ENCODE data around the gene NELFB. TPM values are rescaled to one million over a fixed set of nuclear protein-coding genes. Genes with fewer than 3 reads are reported as not detected.

The NELFB gene
- total RNA-seq, 3 donors from 2014 or later (not counting 1 experiment from before 2014, with no cell fraction given), result 42.9 to 53.8 (median 52.6) TPM

DNA sequence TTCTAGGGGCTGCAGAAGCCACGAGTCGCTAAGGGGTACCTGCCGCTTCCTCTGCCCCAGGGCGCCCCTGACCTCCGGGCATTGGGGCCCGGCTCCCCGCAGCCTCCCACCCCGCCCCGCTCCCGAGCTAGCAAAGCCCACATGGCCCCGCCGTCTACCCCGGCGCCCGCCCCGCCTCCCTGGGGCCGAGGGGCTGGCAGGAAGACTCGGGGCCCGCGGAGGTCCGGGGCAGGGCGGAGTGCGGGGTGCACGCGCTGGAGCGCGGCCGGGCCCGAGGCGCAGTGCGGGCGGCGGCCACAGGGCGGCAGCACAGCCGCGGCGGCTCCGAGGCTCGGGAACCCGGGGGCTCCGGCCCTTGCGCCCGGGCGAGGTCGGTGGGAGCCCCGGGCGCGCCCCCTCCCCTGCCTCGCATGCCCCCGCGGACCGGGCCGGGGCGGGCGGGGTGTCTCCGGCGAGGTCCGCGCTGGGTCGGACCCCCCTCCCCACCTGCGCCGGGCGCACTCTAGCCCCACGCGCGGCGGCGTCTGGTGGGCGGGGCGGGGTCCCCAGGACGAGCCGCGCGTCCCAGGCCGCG is 40.2 kb downstream of the NELFB start:
- peaks cover 9 to 17% of the 10 kb centered on the region in 2 donors for H3K27me3 Mint-ChIP-seq (ENCODE audit: low read depth in 2 of 2)
- DNase-seq (peak; percentile 72 to 75), ATAC-seq (peak; percentile 91 to 96 (median 94))
- no peak overlapping the region for H3K27ac Mint-ChIP-seq
- H3K4me3 ChIP-seq (ENCODE audit: low read length), result no peak overlapping the region
- no peaks in the 10 kb centered on the region for H3K9me3 ChIP-seq (ENCODE audit: control insufficient read depth, insufficient read depth, low read length)
- peaks cover 0 to 16% of the 10 kb centered on the region in 2 donors for H3K4me1 Mint-ChIP-seq
- H3K27ac ChIP-seq (ENCODE audit: low read length), result no peak overlapping the region
- H3K9me3 Mint-ChIP-seq, result no peaks in the 10 kb centered on the region
- WGBS (ENCODE audit: insufficient coverage), result under 1% methylated on average over 76 of the region's 76 CpGs
- peak overlapping the region; percentile 17 for H3K4me3 Mint-ChIP-seq
- TF ChIP-seq, protein P1, sequence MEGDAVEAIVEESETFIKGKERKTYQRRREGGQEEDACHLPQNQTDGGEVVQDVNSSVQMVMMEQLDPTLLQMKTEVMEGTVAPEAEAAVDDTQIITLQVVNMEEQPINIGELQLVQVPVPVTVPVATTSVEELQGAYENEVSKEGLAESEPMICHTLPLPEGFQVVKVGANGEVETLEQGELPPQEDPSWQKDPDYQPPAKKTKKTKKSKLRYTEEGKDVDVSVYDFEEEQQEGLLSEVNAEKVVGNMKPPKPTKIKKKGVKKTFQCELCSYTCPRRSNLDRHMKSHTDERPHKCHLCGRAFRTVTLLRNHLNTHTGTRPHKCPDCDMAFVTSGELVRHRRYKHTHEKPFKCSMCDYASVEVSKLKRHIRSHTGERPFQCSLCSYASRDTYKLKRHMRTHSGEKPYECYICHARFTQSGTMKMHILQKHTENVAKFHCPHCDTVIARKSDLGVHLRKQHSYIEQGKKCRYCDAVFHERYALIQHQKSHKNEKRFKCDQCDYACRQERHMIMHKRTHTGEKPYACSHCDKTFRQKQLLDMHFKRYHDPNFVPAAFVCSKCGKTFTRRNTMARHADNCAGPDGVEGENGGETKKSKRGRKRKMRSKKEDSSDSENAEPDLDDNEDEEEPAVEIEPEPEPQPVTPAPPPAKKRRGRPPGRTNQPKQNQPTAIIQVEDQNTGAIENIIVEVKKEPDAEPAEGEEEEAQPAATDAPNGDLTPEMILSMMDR (IDR thresholded peaks at IDR 0.05), result peak; percentile 64
- no peaks in the 10 kb centered on the region for H3K36me3 Mint-ChIP-seq
- intact Hi-C loops (cut with micrococcal nuclease), result loop anchor here (2.0 to 10.0 kb wide), 2 partner anchors 111 to 229 kb away; no protein-coding TSS in a partner anchor
- peaks cover 38% of the 10 kb centered on the region for H3K27me3 ChIP-seq (ENCODE audit: control insufficient read depth, insufficient read depth, low read length)
- no peaks in the 10 kb centered on the region for H3K36me3 ChIP-seq (ENCODE audit: control insufficient read depth, insufficient read depth, low read length)
- peaks cover 18% of the 10 kb centered on the region for H3K4me1 ChIP-seq (ENCODE audit: control insufficient read depth, insufficient read depth, low read length)

DNA sequence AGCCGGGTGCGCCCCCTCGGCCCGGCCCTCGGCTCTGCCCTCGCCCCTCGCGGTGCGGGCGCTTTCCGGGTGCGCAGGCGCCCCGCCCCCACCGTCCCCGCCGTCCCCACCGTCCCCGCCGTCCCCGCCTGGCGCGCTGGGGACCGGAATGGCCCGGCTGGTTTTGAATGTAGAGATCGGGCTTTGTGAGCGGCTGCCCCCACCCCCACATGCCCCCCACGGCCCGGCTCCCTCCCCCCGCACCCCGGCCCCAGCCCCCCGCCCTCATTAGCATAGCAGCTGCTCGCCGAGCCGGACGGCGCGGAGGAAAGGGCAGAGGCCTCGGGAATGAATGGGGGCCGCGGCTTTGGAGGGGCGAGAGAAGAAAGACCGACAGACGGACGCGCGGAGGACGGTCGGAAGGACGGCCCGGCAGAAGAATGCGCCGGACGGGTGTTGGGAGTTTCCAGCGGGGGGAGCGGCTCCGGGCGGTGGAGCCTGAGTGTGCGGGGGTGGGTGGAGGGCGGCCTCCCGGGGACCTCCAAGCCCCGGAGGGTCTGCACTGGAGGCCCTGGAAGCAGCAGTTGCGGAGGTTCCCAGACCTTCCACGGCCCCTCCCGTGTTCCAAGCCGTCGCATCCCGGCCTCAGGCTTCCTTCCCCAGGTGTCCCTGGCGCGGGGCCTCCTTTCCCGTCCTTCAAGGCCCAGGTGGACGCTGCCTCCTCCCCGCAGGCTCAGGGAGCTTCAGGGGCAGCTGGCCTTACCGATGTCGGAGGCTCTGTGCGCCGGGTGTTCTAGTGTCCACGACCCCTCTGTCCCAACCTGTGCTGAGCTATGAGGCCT is 40.9 kb downstream of the NELFB start:
- 23% methylated on average over 61 of the region's 78 CpGs for WGBS (ENCODE audit: insufficient coverage)
- no peak overlapping the region for H3K27ac Mint-ChIP-seq

DNA sequence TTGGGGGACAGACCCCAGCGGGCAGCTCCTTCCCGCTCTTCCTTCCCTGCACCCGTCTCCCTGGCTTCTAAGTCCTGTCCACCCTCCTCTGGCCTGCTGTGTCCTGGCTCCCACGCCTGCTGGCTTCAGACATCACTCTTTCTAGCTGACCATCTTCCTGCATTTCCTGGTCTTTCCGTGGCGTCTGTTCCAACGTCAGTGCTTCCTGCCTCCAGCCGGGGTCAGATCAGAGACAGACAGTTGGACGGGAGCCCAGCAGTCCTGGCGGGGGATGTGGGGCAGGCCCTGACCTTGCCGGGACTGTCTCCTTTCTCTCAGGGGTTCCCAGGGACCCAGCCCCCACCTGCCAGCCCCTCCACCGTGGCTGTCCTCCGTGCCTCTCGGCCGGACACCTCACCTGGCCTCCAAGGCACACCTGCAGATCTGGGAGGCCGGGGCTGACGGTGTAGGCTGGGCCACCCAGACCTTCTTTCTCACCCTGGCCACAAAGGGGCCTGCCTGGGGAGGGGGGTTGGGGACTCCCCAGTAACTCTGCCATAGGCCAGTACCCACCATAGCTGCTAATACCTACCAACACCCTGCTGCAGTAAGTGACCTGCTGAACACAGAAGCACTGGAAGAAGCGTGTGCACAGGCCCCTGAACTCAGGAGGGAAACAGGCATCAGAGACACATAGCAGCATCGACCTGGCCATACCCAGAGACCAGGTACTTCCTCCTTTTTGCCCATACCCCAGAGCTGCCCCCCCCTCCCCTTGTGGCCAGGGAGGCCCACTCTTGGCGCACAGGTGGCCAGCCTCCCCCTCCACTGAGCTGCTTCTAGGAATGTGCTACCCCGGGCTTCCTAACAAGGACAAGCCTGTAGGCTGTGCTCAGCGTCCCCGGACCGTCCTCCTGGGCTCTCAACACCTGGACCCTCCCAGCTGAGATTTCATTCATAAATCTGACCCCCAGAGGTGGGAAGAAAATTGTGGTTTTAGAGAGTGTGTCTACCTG is 41.8 kb downstream of the NELFB start:
- no peaks in the 10 kb centered on the region for H3K9me3 Mint-ChIP-seq
- no peaks in the 10 kb centered on the region for H3K9me3 ChIP-seq (ENCODE audit: control insufficient read depth, insufficient read depth, low read length)
- H3K27ac Mint-ChIP-seq, result no peak overlapping the region
- 64% methylated on average over 24 of the region's 24 CpGs for WGBS (ENCODE audit: insufficient coverage)
- ATAC-seq, result no peak
- H3K4me3 Mint-ChIP-seq, result peak overlapping the region; percentile 78
- TF ChIP-seq, protein P1 (IDR thresholded peaks at IDR 0.05), result no peak
- H3K27me3 ChIP-seq (ENCODE audit: control insufficient read depth, insufficient read depth, low read length), result peaks cover 39% of the 10 kb centered on the region
- H3K4me1 Mint-ChIP-seq, result peaks cover 0 to 20% of the 10 kb centered on the region in 2 donors
- no peak overlapping the region for H3K27ac ChIP-seq (ENCODE audit: low read length)
- H3K36me3 ChIP-seq (ENCODE audit: control insufficient read depth, insufficient read depth, low read length), result no peaks in the 10 kb centered on the region
- H3K4me3 ChIP-seq (ENCODE audit: low read length), result no peak overlapping the region
- intact Hi-C loops (cut with micrococcal nuclease), result loop anchor here (10.0 kb wide), 1 partner anchor 228 kb away; no protein-coding TSS in a partner anchor
- DNase-seq, result no peak
- peaks cover 30% of the 10 kb centered on the region for H3K4me1 ChIP-seq (ENCODE audit: control insufficient read depth, insufficient read depth, low read length)
- no peaks in the 10 kb centered on the region for H3K36me3 Mint-ChIP-seq
- H3K27me3 Mint-ChIP-seq (ENCODE audit: low read depth in 2 of 2), result peaks cover 9 to 17% of the 10 kb centered on the region in 2 donors

More for the DNA sequence above, 40.9 kb downstream of the NELFB start:
- Mint-ChIP-seq H3K4me1 (peaks cover 0 to 20% of the 10 kb centered on the region in 2 donors), H3K27me3 (ENCODE audit: low read depth in 2 of 2) (peaks cover 9 to 17% of the 10 kb centered on the region in 2 donors), H3K9me3 (no peaks in the 10 kb centered on the region), H3K4me3 (peak overlapping the region; percentile 78), H3K36me3 (no peaks in the 10 kb centered on the region)
- TF ChIP-seq, protein P1 (IDR thresholded peaks at IDR 0.05), result no peak
- Histone ChIP-seq H3K4me1 (ENCODE audit: control insufficient read depth, insufficient read depth, low read length) (peaks cover 25% of the 10 kb centered on the region), H3K9me3 (ENCODE audit: control insufficient read depth, insufficient read depth, low read length) (no peaks in the 10 kb centered on the region), H3K36me3 (ENCODE audit: control insufficient read depth, insufficient read depth, low read length) (no peaks in the 10 kb centered on the region), H3K4me3 (ENCODE audit: low read length) (no peak overlapping the region), H3K27me3 (ENCODE audit: control insufficient read depth, insufficient read depth, low read length) (peaks cover 39% of the 10 kb centered on the region), H3K27ac (ENCODE audit: low read length) (no peak overlapping the region)
- intact Hi-C loops (cut with micrococcal nuclease), result loop anchor here (2.0 to 10.0 kb wide), 2 partner anchors 111 to 229 kb away; no protein-coding TSS in a partner anchor
- no peak for DNase-seq
- ATAC-seq, result peak; percentile 19 to 25 (median 20)

Data from natural killer cell (primary cell).